NB4 (cell line): ENCODE data around the gene RGS6.

ENCODE experiments used
- CTCF ChIP-seq: IDR thresholded peaks from one replicate; pipeline ENCODE4 v1.5.1; 2012; ENCODE audit warnings: low read depth, low read length
- POLR2A ChIP-seq: IDR thresholded peaks from 2 replicates; pipeline ENCODE4 v1.6.1; 2011; ENCODE audit warnings: mild to moderate bottlenecking; ENCODE audit not compliant: insufficient read length; ENCODE audit errors: extremely low read depth
- TF ChIP-seq, protein P1 (sequence below): IDR thresholded peaks from 2 replicates; pipeline ENCODE4 v1.6.1; 2011; ENCODE audit warnings: low read depth, low read length

DNA sequence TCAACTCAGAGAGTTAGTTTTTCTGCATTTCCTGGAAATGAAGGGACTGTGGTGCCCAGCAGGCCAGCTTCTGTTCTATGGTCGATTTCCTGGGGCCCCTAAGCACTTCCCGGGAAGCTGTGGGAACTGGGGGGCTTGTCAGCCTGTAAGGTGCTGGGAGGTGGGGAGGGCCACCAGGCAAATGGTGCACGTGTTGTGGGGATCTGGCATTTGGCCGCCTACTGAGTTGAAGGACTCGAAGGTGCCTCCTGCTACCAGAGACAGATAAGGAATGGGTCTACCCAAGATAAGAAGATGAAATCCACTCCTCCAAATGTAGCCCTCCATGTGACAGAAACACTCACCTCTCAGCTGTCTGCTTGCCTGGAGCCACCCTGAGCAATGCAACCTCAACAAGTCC is 620.0 kb downstream of the RGS6 start:
- TF ChIP-seq, protein P1, sequence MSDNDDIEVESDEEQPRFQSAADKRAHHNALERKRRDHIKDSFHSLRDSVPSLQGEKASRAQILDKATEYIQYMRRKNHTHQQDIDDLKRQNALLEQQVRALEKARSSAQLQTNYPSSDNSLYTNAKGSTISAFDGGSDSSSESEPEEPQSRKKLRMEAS = no peak
- TF ChIP-seq POLR2A = no peak
- TF ChIP-seq CTCF = no peak
